ENCODE measurements around the gene MACC1. TPM values are rescaled to one million over a fixed set of nuclear protein-coding genes. Genes with fewer than 3 reads are reported as not detected.

The MACC1 gene
- total and polyA plus RNA-seq, 9 of the 15 experiments (the other 6 are each of a cell fraction or from before 2014, with no cell fraction given): 5.9 to 30.2 (median 10.4) TPM

- TF ChIP-seq STAT6 (CRISPR knock-in tag; IDR thresholded peaks at IDR 0.05) (no peak), RFX7 (CRISPR knock-in tag; IDR thresholded peaks at IDR 0.05) (no peak), BRD4 (IDR thresholded peaks at IDR 0.05) (no peak)
- TF ChIP-seq, protein P1, sequence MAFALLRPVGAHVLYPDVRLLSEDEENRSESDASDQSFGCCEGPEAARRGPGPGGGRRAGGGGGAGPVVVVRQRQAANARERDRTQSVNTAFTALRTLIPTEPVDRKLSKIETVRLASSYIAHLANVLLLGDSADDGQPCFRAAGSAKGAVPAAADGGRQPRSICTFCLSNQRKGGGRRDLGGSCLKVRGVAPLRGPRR (CRISPR knock-in tag; IDR thresholded peaks at IDR 0.05): no peak
- TF ChIP-seq, protein P2, sequence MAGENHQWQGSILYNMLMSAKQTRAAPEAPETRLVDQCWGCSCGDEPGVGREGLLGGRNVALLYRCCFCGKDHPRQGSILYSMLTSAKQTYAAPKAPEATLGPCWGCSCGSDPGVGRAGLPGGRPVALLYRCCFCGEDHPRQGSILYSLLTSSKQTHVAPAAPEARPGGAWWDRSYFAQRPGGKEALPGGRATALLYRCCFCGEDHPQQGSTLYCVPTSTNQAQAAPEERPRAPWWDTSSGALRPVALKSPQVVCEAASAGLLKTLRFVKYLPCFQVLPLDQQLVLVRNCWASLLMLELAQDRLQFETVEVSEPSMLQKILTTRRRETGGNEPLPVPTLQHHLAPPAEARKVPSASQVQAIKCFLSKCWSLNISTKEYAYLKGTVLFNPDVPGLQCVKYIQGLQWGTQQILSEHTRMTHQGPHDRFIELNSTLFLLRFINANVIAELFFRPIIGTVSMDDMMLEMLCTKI (IDR thresholded peaks at IDR 0.05; ENCODE audit: partially characterized antibody): no peak
These were observed 84.6 kb downstream of the MACC1 start (continued) for GRCh38 chr7:20132585-20132984.

DNA sequence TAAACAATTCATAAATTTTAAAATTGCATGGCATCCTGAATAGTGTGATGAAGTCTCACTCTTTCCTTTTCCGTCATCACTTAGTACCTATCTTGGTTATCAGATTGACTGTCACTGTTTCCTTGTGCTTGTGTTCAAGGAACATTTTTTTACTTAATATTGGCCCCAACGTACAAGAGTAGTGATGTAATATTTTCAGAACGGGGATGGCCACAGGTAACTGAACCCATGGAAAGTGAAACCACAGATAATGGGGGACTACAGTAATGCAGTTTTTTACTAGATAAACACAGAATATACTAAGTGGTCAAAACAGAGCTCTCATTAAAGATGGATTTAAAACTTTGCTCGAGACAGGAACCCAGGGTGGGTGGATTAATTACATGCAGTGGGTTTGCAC lies 85.4 kb downstream of the MACC1 start:
- H3K27ac ChIP-seq (ENCODE audit: extremely low read depth, low read depth, low read length): no peak overlapping the region
- H3K4me1 ChIP-seq (replicated peaks in 1 of 2; ENCODE audit: control insufficient read depth in 2 of 2, insufficient read depth in 2 of 2, low read length in 2 of 2): no peaks in the 10 kb centered on the region
- no peak for ATAC-seq
- H3K79me2 ChIP-seq (ENCODE audit: control insufficient read depth, insufficient read depth, low read length): no peaks in the 10 kb centered on the region
- H3K9ac ChIP-seq (ENCODE audit: insufficient read depth in 1 of 2, low read depth in 2 of 2, low read length in 2 of 2): no peak overlapping the region
- H2AFZ ChIP-seq (ENCODE audit: low read depth, low read length): no peak overlapping the region
- H3K9me3 ChIP-seq (replicated peaks; ENCODE audit: control insufficient read depth, insufficient read depth, low read depth, low read length): no peaks in the 10 kb centered on the region
- ChIA-PET CTCF (ENCODE audit: low intra/inter-chr PET ratio) (no interaction called here), POLR2A (no interaction called here)
- FAIRE-seq: no peak
- no peak overlapping the region for H3K4me3 ChIP-seq
- no TSS peak for BruUV-seq (replicated peaks)
- H3K27me3 ChIP-seq (ENCODE audit: control insufficient read depth in 2 of 2, insufficient read depth in 2 of 2, low read length in 2 of 2): no peaks in the 10 kb centered on the region
- DNase-seq (ENCODE audit: extremely low read depth in 1 of 4, low spot score in 3 of 4): no peak
- intact Hi-C loops (cut with micrococcal nuclease): no loop called here
- H3K9me1 ChIP-seq (ENCODE audit: control insufficient read depth, insufficient read depth, low read length): no peaks in the 10 kb centered on the region
- in situ Hi-C loops (cut with MboI): no loop called here
- no peak overlapping the region for H3K4me2 ChIP-seq (ENCODE audit: insufficient read depth, low read length)
- no peaks in the 10 kb centered on the region; the same call in 2 of the 3 replicates for H3K36me3 ChIP-seq (ENCODE audit: control insufficient read depth, insufficient read depth, low read length)
- no peaks in the 10 kb centered on the region for H4K20me1 ChIP-seq (replicated peaks; ENCODE audit: control insufficient read depth, insufficient read depth, low read length)
- WGBS (ENCODE audit: insufficient coverage, low coverage, missing lambda C conversion rate): 48% methylated on average over 4 of the region's 4 CpGs
- TF ChIP-seq NUFIP1 (IDR thresholded peaks at IDR 0.05; ENCODE audit: partially characterized antibody) (no peak), GATA2 (CRISPR knock-in tag; IDR thresholded peaks at IDR 0.05) (no peak), SAFB2 (IDR thresholded peaks at IDR 0.05; ENCODE audit: borderline replicate concordance, low read depth, low read length, severe bottlenecking) (no peak), ZNF253 (CRISPR knock-in tag; conservative IDR thresholded peaks at IDR 0.05) (no peak), TAF1 (IDR thresholded peaks at IDR 0.05; ENCODE audit: control insufficient read depth, extremely low read depth, insufficient read depth, low read length, severe bottlenecking) (no peak), PRPF4 (IDR thresholded peaks at IDR 0.05; ENCODE audit: insufficient read depth, low read depth, low read length, poor library complexity, severe bottlenecking) (no peak), NELFE (IDR thresholded peaks at IDR 0.05; ENCODE audit: insufficient read depth, insufficient read length) (no peak), RBM22 (IDR thresholded peaks at IDR 0.05; ENCODE audit: low read depth, low read length, poor library complexity, severe bottlenecking) (no peak), NFRKB (IDR thresholded peaks at IDR 0.05; ENCODE audit: low read depth) (no peak), RNF2 (IDR thresholded peaks at IDR 0.05) (no peak)
- TF ChIP-seq, protein P3, sequence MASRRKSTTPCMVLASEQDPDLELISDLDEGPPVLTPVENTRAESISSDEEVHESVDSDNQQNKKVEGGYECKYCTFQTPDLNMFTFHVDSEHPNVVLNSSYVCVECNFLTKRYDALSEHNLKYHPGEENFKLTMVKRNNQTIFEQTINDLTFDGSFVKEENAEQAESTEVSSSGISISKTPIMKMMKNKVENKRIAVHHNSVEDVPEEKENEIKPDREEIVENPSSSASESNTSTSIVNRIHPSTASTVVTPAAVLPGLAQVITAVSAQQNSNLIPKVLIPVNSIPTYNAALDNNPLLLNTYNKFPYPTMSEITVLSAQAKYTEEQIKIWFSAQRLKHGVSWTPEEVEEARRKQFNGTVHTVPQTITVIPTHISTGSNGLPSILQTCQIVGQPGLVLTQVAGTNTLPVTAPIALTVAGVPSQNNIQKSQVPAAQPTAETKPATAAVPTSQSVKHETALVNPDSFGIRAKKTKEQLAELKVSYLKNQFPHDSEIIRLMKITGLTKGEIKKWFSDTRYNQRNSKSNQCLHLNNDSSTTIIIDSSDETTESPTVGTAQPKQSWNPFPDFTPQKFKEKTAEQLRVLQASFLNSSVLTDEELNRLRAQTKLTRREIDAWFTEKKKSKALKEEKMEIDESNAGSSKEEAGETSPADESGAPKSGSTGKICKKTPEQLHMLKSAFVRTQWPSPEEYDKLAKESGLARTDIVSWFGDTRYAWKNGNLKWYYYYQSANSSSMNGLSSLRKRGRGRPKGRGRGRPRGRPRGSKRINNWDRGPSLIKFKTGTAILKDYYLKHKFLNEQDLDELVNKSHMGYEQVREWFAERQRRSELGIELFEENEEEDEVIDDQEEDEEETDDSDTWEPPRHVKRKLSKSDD (conservative IDR thresholded peaks at IDR 0.05; ENCODE audit: low read length): no peak
